Stomach (tissue), 9 donors: ENCODE data around the gene SAMD8. TPM values are rescaled to one million over a fixed set of nuclear protein-coding genes. Genes with fewer than 3 reads are reported as not detected.

Experiments
- DNase-seq, 2 donors: peaks; one replicate each; pipeline versions ENCODE4 v3.0.0 to v3.0.0-alpha.2; 2013 to 2019
- H3K27ac ChIP-seq, 5 donors: fragments of 200-600 bp in 4 of 5; sonication (generic) in 4 of 5; one replicate each; pipeline ENCODE4 v1.5.1; 2013 to 2019; ENCODE audit warnings: mild to moderate bottlenecking in 1 of 5, moderate library complexity in 1 of 5
- H3K27me3 ChIP-seq, 3 donors: fragments of 200-600 bp; sonication (generic); one replicate each; pipeline ENCODE4 v1.5.1; 2017 to 2019; ENCODE audit warnings: mixed run types in 1 of 3
- H3K36me3 ChIP-seq, 4 donors: fragments of 200-600 bp; sonication (generic); 1 replicate in 3 of 4; 2 replicates in 1 of 4; pipeline ENCODE4 v1.5.1; 2016 to 2019
- H3K4me1 ChIP-seq, 4 donors: fragments of 200-600 bp; sonication (generic); one replicate each; pipeline ENCODE4 v1.5.1; 2016 to 2019
- H3K4me3 ChIP-seq, 4 donors: fragments of 200-600 bp; sonication (generic) in 3 of 4; one replicate each; pipeline ENCODE4 v1.5.1; 2016 to 2019; ENCODE audit warnings: mild to moderate bottlenecking in 1 of 4
- H3K9me3 ChIP-seq, 4 donors: fragments of 200-600 bp; sonication (generic); one replicate each; pipeline ENCODE4 v1.5.1; 2016 to 2019
- EP300 ChIP-seq: sonication (generic); formaldehyde crosslinking; IDR thresholded peaks from one replicate; pipeline ENCODE4 v1.6.1; 2017; ENCODE audit warnings: antibody characterized with exemption
- POLR2A ChIP-seq, 4 donors: fragments of 450-650 bp; IDR thresholded peaks; one replicate each; pipeline ENCODE4 v1.6.1; 2016; ENCODE audit warnings: antibody characterized with exemption in 4 of 4, control low read depth in 2 of 4, mild to moderate bottlenecking in 1 of 4, moderate library complexity in 1 of 4
- POLR2AphosphoS5 ChIP-seq, 3 donors: sonication (generic); formaldehyde crosslinking; IDR thresholded peaks; one replicate each; pipeline ENCODE4 v1.6.1; 2016; ENCODE audit warnings: antibody characterized with exemption in 3 of 3
- WGBS, 5 donors: extraction: QIAGEN DNeasy Blood & Tissue Kit in 3 of 5; methylation state at CpG; one replicate each; pipeline versions ENCODE4 v1.1.5 to v1.1.7; 2013 to 2018; 5-methylcytosine and 5-hydroxymethylcytosine counted together
- intact Hi-C: fragments of 100-400 bp; cut with DNase I; formaldehyde crosslinking; loops from one replicate; pipeline ENCODE4 v1.15.1; 2023; ENCODE audit warnings: low total_unique reads
- polyA plus RNA-seq, 3 donors: library from polyadenylated mRNA; stranded (reverse); fragments of 200-250 nt; gene quantifications; one replicate each; pipeline ENCODE4 v1.2.3, GENCODE V29; 2013
- total RNA-seq, 5 donors: library from RNA; depleted of rRNA; stranded (reverse); fragments of >200 nt; gene quantifications; one replicate each; pipeline versions ENCODE4 v1.1.0 to v1.2.3, GENCODE V29; 2014 to 2016
- TF ChIP-seq, protein P1 (sequence below), 7 experiments: fragments of 450-650 bp in 4 of 7; fragments of 200-600 bp in 3 of 7; sonication (generic) in 3 of 7; IDR thresholded peaks; one replicate each; pipeline ENCODE4 v1.5.1; 2016 to 2019; ENCODE audit warnings: antibody characterized with exemption in 7 of 7, control low read depth in 2 of 7, mild to moderate bottlenecking in 1 of 7
- donor health status: healthy with polysubstance abuse.
- donor health status: Bipolar disorder and iron deficiency.
- donor health status: healthy.

Gene SAMD8
- total and polyA plus RNA-seq, 8 donors: 2.9 to 34.9 (median 5.5) TPM

DNA sequence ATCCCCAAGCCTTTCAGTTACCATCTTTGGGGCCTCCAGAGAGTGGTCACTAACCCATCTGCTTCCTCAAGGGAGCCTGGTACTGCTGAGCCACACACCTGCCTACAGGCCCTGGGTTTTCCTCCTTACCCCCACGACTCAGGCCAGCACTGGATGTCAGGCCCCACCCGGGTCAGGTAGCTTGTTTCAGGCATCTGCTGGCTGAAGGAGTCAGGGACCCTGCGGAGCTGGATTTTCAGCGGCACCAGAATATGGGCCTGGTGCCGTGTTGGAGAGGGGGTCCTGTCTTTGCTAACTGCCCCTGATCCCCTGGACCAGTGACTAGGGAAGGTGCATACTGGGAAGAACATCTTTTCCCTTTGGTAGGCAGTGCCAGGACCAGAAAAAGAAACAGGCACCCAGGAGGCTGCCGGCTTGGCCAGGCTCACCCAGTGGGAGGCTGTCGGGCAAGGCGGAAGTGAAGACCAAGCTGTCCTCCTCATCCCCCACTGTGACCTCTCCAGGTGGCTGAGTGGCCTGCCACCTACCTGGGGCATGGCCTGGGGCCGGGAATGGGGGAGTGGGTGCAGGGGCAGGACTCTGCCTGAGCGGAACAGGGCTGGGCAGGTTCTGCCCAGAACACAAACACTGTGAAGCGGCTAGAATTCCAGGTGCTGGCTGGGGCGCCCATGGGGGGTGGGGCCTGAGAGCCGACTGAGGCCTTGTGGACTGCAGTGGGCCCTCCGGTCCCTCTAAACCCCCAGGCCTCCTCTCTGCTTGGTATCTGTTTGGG, 12.4 kb upstream of the SAMD8 start:
- Histone ChIP-seq H3K4me3 (no peak overlapping the region), H3K4me1 (peaks cover 6 to 17% (median 13%) of the 10 kb centered on the region in 4 donors), H3K9me3 (no peaks in the 10 kb centered on the region), H3K36me3 (no peaks in the 10 kb centered on the region), H3K27ac (no peak overlapping the region), H3K27me3 (no peaks in the 10 kb centered on the region)
- TF ChIP-seq POLR2AphosphoS5 (IDR thresholded peaks at IDR 0.05): no peak
- TF ChIP-seq EP300: no peak
- TF ChIP-seq, protein P1, sequence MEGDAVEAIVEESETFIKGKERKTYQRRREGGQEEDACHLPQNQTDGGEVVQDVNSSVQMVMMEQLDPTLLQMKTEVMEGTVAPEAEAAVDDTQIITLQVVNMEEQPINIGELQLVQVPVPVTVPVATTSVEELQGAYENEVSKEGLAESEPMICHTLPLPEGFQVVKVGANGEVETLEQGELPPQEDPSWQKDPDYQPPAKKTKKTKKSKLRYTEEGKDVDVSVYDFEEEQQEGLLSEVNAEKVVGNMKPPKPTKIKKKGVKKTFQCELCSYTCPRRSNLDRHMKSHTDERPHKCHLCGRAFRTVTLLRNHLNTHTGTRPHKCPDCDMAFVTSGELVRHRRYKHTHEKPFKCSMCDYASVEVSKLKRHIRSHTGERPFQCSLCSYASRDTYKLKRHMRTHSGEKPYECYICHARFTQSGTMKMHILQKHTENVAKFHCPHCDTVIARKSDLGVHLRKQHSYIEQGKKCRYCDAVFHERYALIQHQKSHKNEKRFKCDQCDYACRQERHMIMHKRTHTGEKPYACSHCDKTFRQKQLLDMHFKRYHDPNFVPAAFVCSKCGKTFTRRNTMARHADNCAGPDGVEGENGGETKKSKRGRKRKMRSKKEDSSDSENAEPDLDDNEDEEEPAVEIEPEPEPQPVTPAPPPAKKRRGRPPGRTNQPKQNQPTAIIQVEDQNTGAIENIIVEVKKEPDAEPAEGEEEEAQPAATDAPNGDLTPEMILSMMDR (IDR thresholded peaks at IDR 0.05): no peak
- TF ChIP-seq POLR2A (IDR thresholded peaks at IDR 0.05): no peak
- DNase-seq: no peak
- intact Hi-C loops: loop anchor here (5.0 kb wide), 1 partner anchor 832 kb away; no protein-coding TSS in a partner anchor
- WGBS, 5 donors: 69 to 86% (median 79%) methylated on average over 11 to 14 of the region's 14 CpGs

DNA sequence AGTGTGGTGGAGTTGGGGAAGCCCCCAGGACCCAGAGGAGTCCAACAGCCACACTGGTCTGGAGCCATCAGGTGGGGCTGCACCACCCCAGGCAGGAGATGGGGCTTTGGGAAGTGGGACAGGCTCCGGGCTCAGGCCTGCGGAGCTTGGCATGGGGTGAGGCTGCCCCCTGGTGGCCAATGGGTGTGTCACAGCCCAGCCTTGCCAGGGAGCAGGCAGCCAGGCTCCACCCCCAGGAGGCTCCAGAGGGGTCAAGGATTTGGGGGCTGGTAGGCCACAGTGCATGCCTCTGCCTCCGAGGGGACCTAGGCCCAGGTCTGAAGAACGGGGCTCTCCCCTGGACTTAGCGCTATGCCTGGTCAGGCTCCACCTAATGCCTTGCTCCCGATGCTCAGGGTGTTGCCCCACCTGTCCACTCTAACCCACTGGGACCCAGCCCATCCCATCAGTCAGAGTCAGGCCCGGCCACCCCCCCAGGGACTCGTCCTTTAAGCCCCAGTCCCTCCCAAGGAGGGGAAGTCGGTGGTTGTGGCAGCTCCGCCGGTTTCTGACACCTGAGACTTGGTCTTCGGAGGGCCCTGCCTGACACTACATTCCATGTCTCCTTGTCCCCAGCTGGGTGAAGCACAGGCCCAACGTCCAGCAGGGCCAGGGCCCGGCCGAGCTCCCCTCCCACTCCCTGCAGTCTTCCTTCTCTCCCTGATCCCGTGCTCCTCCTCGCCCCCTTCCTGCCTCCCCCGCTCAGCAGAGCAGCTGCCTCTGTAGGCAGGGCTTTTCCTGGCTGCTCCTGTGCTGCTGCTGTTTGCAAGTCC, 11.3 kb upstream of the SAMD8 start:
- H3K4me1 ChIP-seq: peaks cover 6 to 17% (median 13%) of the 10 kb centered on the region in 4 donors
- TF ChIP-seq, protein P1 (IDR thresholded peaks at IDR 0.05): peak in 6 of 7 experiments; percentile 90 to 99 (median 98)
- TF ChIP-seq POLR2A (IDR thresholded peaks at IDR 0.05): no peak
- intact Hi-C loops: loop anchor here (5.0 to 10.0 kb wide), 2 partner anchors 135 to 833 kb away; partner anchors contain the start of gene COMTD1
- WGBS, 5 donors: 27 to 35% (median 28%) methylated on average over 14 to 18 of the region's 18 CpGs
- H3K27me3 ChIP-seq: no peaks in the 10 kb centered on the region
- no peaks in the 10 kb centered on the region for H3K9me3 ChIP-seq
- DNase-seq: peak; percentile 87 to 91
- no peak overlapping the region for H3K4me3 ChIP-seq
- H3K36me3 ChIP-seq: no peaks in the 10 kb centered on the region
- no peak overlapping the region for H3K27ac ChIP-seq

DNA sequence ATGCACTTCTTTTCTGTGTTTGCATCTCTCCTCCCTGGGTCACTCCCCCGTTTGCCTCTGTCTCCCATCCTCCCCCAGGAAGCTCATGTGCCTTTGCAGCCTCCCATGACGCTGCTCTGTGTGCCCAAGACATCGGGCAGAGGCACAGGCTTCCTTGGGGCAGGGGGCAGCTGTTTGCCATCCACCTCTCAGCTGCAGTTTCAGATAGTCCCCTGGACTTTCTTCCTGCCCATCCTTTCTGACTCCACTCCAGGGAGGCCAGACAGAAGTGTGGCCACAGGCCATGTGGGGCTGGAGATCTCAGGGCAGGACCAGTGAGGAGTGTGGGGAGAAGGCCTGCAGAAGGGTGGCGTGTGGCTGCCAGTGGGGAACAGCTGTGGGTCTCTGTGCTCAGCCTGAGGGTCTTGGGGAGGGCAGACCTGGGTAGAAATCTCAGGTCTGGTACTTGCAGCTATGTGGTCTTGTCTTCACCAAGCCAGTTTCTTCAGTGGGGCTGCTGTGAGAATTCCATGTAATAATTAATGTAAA, 10.6 kb upstream of the SAMD8 start:
- WGBS, 5 donors: 68 to 81% (median 76%) methylated on average over 4 of the region's 4 CpGs
- Histone ChIP-seq H3K36me3 (no peaks in the 10 kb centered on the region), H3K4me3 (no peak overlapping the region), H3K9me3 (no peaks in the 10 kb centered on the region), H3K4me1 (peaks cover 6 to 17% (median 13%) of the 10 kb centered on the region in 4 donors), H3K27ac (no peak overlapping the region), H3K27me3 (no peaks in the 10 kb centered on the region)
- TF ChIP-seq EP300 (no peak), POLR2A (IDR thresholded peaks at IDR 0.05) (no peak), POLR2AphosphoS5 (IDR thresholded peaks at IDR 0.05) (no peak)
- TF ChIP-seq, protein P1 (IDR thresholded peaks at IDR 0.05): no peak
- intact Hi-C loops: loop anchor here (10.0 kb wide), 1 partner anchor 134 kb away; the partner anchor contains the start of gene COMTD1
- no peak for DNase-seq
